NB4 (cell line): ENCODE results near the gene DISP2.

Experiments used
- CTCF ChIP-seq: IDR thresholded peaks from one replicate; pipeline ENCODE4 v1.5.1; 2012; ENCODE audit warnings: low read depth, low read length
- MAX ChIP-seq: IDR thresholded peaks from 2 replicates; pipeline ENCODE4 v1.6.1; 2011; ENCODE audit warnings: low read depth, low read length
- MYC ChIP-seq: IDR thresholded peaks from 2 replicates; pipeline ENCODE4 v1.6.1; 2011; ENCODE audit warnings: low read depth, low read length
- POLR2A ChIP-seq: IDR thresholded peaks from 2 replicates; pipeline ENCODE4 v1.6.1; 2011; ENCODE audit warnings: mild to moderate bottlenecking; ENCODE audit not compliant: insufficient read length; ENCODE audit errors: extremely low read depth

GRCh38 chr15:40367371-40367685 is 9.3 kb downstream of the DISP2 start:
- TF ChIP-seq CTCF (no peak), POLR2A (no peak), MAX (no peak), MYC (no peak)
